Peyer's patch (tissue), 4 donors: ENCODE measurements around the gene LPIN2.

ENCODE experiments used
- POLR2A ChIP-seq, 2 donors: fragments of 450-650 bp; IDR thresholded peaks; one replicate each; pipeline ENCODE4 v1.5.1; 2017; ENCODE audit warnings: antibody characterized with exemption in 2 of 2, mild to moderate bottlenecking in 2 of 2, moderate library complexity in 2 of 2
- TF ChIP-seq, protein P1 (sequence below), 6 experiments: fragments of 450-650 bp in 4 of 6; fragments of 200-600 bp in 2 of 6; sonication (generic) in 1 of 6; IDR thresholded peaks; one replicate each; pipeline ENCODE4 v1.5.1; 2017 to 2019; ENCODE audit warnings: antibody characterized with exemption in 6 of 6, mild to moderate bottlenecking in 3 of 6, moderate library complexity in 1 of 6

- TF ChIP-seq, protein P1, sequence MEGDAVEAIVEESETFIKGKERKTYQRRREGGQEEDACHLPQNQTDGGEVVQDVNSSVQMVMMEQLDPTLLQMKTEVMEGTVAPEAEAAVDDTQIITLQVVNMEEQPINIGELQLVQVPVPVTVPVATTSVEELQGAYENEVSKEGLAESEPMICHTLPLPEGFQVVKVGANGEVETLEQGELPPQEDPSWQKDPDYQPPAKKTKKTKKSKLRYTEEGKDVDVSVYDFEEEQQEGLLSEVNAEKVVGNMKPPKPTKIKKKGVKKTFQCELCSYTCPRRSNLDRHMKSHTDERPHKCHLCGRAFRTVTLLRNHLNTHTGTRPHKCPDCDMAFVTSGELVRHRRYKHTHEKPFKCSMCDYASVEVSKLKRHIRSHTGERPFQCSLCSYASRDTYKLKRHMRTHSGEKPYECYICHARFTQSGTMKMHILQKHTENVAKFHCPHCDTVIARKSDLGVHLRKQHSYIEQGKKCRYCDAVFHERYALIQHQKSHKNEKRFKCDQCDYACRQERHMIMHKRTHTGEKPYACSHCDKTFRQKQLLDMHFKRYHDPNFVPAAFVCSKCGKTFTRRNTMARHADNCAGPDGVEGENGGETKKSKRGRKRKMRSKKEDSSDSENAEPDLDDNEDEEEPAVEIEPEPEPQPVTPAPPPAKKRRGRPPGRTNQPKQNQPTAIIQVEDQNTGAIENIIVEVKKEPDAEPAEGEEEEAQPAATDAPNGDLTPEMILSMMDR (IDR thresholded peaks at IDR 0.05): peak in 3 of 6 experiments; percentile 13 to 32 (median 31)
- peak in 1 of 2 donors; percentile 58 for TF ChIP-seq POLR2A (IDR thresholded peaks at IDR 0.05)
These were observed 30.3 kb downstream of the LPIN2 start for GRCh38 chr18:2982452-2983269.
